ENCODE results near the gene GJD4. TPM values are rescaled to one million over a fixed set of nuclear protein-coding genes. Genes with fewer than 3 reads are reported as not detected.
A peak's percentile ranks its signal among the peaks of the same experiment; 100 is the strongest.

GJD4 gene
- total RNA-seq, 1 experiment from 2014 or later, result 0.08 TPM

DNA sequence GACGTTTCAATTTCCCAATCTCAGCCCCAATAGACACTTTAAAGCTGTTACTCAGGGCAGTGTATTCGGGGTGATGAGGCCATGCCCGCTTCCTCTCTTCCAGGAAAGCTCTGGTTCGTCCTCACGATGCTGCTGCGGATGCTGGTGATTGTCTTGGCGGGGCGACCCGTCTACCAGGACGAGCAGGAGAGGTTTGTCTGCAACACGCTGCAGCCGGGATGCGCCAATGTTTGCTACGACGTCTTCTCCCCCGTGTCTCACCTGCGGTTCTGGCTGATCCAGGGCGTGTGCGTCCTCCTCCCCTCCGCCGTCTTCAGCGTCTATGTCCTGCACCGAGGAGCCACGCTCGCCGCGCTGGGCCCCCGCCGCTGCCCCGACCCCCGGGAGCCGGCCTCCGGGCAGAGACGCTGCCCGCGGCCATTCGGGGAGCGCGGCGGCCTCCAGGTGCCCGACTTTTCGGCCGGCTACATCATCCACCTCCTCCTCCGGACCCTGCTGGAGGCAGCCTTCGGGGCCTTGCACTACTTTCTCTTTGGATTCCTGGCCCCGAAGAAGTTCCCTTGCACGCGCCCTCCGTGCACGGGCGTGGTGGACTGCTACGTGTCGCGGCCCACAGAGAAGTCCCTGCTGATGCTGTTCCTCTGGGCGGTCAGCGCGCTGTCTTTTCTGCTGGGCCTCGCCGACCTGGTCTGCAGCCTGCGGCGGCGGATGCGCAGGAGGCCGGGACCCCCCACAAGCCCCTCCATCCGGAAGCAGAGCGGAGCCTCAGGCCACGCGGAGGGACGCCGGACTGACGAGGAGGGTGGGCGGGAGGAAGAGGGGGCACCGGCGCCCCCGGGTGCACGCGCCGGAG, 2.6 kb downstream of the GJD4 start:
- in situ Hi-C loops (cut with HindIII; ENCODE audit: low pct_unique_long_range_greater_than_20kb, low sequenced_read_pairs), result no loop called here
- no peak for DNase-seq (ENCODE audit: low read depth, low spot score)

DNA sequence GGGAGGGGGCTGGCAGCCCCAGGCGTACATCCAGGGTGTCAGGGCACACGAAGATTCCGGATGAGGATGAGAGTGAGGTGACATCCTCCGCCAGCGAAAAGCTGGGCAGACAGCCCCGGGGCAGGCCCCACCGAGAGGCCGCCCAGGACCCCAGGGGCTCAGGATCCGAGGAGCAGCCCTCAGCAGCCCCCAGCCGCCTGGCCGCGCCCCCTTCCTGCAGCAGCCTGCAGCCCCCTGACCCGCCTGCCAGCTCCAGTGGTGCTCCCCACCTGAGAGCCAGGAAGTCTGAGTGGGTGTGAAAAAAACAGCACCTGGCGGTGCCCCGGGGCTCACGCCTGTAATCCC, 3.2 kb downstream of the GJD4 start:
- in situ Hi-C loops (cut with HindIII; ENCODE audit: low pct_unique_long_range_greater_than_20kb, low sequenced_read_pairs), result no loop called here
- DNase-seq (ENCODE audit: low read depth, low spot score), result no peak

DNA sequence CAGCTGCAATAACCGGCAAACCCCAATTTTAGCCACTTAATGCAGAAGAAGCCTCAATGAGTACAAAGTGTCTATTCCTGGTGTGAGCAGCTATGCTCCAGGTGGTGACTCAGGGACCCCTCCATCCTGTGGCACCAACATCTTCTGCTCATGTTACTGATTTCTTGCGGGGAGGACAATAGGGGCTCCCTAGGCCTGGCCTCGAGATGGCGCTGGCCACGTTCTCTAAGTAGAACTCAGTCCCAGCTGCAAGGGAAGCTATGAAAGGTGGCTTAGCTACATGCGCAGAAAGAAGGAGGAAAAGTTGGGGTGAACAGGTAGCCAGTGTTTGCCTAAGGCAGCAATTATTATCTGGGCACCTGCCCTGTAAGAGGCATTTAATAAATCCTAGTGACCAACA, 6.6 kb downstream of the GJD4 start:
- peak; percentile 27 for DNase-seq (ENCODE audit: low read depth, low spot score)

DNA sequence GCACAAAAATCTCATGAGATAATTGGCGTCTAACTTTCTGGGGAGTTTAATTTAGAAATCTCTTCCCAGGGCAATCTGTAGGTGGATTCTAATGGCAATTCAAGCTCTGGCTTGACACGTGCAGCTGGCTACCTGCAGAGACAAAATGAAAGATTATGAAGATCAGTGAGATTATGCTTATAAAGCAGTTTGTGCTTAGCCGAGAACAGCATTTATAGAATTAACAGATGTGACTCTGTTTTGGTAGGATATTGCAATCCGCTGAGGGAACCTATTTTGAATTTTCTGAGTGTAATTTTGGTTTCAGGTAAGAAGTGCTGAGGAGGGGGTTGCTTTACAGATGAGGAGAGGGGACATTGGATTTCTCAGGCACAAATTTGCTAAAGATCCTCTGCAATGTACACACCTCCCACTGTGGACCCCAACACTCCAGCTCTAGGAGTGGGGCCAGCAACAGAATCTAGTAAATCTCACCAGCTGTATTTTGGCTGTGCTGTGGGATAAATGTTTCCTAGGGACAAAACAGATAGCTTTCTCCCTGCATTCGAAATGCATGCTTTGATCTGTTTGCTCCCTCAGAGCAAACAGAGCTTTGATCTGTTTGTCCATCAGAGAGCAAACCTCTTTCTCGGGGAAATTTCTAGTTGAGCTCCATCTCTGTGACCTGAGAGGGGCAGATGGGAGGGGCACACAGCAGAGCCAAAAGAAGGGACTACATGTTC, 7.4 kb downstream of the GJD4 start:
- DNase-seq (ENCODE audit: low read depth, low spot score), result no peak
- in situ Hi-C loops (cut with HindIII; ENCODE audit: low pct_unique_long_range_greater_than_20kb, low sequenced_read_pairs), result no loop called here

More for the DNA sequence above, 6.6 kb downstream of the GJD4 start:
- in situ Hi-C loops (cut with HindIII; ENCODE audit: low pct_unique_long_range_greater_than_20kb, low sequenced_read_pairs), result no loop called here

DNA sequence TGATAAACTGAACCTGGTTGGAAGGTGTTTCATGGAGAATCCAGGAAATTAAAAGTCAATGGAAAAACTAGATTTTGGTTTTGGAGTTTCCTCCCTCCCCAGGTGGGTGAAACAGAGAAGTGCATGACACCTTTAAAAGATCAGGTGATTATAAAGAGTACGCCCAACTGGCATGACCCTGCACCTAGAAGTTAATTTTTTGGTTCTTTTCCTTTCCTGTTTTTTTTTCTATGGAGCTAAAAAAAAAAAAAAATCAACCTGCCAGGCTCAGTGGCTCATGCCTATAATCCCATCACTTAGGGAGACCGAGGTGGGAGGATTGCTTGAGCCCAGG, 7.9 kb downstream of the GJD4 start:
- DNase-seq (ENCODE audit: low read depth, low spot score), result no peak
- in situ Hi-C loops (cut with HindIII; ENCODE audit: low pct_unique_long_range_greater_than_20kb, low sequenced_read_pairs), result no loop called here

DNA sequence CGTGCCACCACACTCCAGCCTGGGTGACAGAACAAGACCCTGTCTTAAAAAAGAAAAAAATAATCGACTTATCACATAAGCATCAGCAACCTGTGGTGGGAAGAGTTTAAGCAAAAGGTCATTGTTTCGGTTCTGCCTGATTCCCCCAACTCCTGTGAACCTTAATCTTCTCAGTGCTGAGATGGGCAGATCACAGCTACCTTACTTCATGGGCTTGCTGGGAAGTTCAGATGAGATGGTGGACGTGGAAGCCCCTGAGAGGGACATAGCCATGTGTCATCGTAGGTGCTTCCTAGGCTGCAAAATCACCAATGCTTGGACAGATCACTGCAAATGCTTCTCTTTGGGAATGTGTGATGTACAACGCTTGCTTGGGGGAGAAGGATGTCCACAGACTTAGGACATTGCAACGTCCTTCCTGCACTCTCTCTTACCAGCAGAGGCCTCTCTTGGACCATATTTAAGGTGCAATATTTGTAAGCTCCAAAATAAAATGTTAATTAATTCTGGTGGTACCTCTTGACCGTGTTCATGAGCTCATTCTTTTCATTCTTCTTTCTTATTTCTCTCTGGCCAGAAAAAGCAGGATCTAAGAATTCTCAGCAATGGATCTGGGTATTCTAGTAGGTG, 8.6 kb downstream of the GJD4 start:
- in situ Hi-C loops (cut with HindIII; ENCODE audit: low pct_unique_long_range_greater_than_20kb, low sequenced_read_pairs), result no loop called here
- DNase-seq (ENCODE audit: low read depth, low spot score), result peak; percentile 39

DNA sequence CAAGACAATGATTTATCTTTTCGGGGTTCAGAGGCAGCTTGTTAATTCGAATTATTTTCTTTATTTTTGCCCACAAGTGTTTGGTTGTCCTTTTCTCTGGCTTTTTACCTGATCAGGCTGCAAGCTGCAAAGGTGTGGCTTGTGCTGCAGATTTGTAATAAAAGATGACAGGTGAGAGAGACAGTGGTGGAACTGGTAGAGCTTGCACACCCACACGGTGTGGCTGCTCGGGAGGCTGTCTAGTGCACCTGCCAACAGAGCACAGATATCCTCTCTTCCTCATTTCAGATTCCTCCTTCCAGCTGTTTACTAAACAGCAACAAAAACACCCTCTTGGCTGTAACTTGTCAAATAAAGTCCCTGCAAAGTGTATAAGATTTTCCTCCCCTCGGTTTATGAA, 9.2 kb downstream of the GJD4 start:
- in situ Hi-C loops (cut with HindIII; ENCODE audit: low pct_unique_long_range_greater_than_20kb, low sequenced_read_pairs), result no loop called here
- DNase-seq (ENCODE audit: low read depth, low spot score), result no peak

DNA sequence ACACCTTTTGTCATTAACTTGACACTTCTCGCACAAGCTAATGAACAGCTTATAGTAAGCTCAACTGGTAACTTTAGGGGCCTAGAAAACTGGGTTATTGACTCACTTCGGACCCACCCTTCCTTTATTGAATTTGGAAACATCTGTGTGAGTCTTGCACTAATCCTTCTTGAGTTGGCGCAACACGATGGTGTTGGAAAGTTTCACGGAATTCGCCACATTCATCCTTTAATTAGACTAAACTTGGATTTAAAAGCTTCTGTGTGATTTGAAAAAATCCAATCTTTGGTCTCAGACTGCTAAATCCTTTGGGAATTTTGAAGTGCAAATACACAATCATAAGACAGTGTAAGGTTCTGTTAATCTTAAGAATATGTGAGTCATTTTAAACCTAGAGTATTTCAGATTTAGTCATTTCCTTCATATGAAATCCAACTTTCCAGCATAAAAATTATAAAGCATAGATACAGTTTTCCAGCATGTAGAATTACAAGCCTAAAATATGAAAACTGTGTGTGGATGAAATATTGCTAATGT, 21.9 kb downstream of the GJD4 start:
- no peak for DNase-seq (ENCODE audit: low read depth, low spot score)
- in situ Hi-C loops (cut with HindIII; ENCODE audit: low pct_unique_long_range_greater_than_20kb, low sequenced_read_pairs), result no loop called here

DNA sequence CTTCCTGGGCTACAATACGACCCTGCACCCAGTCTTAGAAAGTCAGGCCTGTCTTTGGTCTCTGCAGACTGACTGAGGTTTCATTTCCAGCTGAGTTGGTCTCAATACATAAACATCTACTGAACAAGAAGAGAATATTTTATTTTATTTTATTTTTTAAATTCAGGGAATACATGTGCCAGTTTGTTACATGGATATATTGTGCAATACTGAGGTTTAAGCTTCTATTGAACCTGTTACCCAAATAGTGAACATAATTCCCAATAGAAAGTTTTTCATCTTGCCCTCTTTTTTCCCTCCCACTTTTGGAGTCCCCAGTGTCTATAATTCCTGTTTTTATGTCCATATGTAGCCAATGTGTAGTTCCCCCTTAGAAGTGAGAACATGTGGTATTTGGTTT, 26.3 kb downstream of the GJD4 start:
- in situ Hi-C loops (cut with HindIII; ENCODE audit: low pct_unique_long_range_greater_than_20kb, low sequenced_read_pairs), result no loop called here

DNA sequence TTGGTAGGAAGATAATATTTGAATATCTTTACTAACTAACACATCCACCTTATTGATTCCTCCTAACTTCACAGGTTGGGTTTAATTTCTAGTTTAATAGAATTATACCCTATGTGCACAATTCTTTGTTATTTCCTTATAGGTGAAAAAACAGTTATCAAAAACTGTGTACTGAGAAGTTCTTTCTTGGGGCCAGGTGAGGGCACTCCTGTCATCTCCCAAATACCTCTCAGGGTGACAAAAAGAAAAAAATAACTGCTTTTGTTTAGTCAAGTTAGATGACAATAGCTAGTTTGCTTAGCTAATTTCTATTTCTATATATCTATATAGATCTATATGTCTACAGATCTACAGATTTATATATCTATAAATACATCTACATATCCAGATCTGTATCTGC, 26.9 kb downstream of the GJD4 start:
- in situ Hi-C loops (cut with HindIII; ENCODE audit: low pct_unique_long_range_greater_than_20kb, low sequenced_read_pairs), result no loop called here
- no peak for DNase-seq (ENCODE audit: low read depth, low spot score)

More for the DNA sequence above, 26.3 kb downstream of the GJD4 start:
- no peak for DNase-seq (ENCODE audit: low read depth, low spot score)

DNA sequence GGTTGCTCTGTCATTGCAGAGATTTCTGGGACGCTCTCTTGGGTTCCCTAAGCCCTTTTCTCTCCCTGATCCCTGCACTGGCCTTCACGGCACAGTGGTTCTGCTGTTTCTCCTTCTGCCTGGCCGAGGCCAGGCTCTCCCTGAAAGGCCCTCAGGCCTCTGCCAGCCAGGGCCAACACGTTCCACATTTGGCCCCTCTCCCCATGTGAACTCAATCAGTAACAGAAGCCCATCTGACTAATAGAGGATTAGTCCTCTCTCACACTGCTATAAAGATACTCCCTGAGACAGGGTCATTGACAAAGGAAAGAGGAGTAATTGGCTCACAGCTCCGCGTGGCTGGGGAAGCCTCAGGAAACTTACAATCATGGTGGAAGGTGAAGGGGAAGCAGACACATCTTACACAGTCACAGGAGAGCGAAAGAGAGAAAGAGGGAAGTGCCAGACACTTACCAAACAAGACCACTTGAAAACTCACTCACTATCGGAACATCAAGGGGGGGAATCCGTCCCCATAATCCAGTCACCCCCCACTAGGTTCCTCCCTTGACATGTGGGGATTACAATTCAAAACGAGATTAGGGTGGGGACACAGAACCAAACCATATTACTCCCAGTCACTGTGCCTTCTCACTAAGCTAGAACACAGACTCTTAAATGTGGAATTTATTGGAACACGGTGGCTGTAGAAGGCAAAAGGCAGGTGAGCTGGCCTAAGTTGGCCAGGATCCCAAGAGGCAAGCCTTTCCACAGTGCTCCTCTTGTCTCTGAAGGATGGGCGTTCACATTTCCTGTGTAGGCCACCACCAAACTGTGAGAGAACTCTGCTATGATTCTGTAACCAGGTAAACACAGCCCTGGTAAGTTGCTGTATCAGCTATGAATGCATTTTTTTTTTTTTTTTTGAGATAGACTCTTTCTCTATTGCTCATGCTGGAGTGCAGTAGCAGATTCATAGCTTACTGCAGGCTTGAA, 28.2 kb downstream of the GJD4 start:
- DNase-seq (ENCODE audit: low read depth, low spot score), result no peak
- in situ Hi-C loops (cut with HindIII; ENCODE audit: low pct_unique_long_range_greater_than_20kb, low sequenced_read_pairs), result no loop called here

DNA sequence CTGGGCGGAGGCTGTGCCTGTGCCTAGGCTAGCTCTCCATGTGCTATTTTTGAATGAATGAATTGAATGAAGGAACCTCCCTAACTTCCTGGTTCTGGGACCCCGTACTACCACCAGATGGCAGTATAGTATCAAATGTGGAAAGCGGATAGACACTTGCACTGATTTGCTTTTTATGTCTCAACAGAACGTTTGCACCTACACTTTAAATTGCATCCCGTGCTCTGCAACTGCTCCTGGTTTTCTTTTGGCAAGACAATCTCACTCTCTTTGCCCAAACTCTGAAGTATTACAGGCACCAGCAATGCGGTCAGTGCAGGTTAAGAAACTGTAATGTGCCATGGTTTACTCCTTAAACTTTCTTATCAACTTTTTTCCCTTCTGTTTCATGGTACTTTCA, 30.4 kb downstream of the GJD4 start:
- in situ Hi-C loops (cut with HindIII; ENCODE audit: low pct_unique_long_range_greater_than_20kb, low sequenced_read_pairs), result no loop called here
- DNase-seq (ENCODE audit: low read depth, low spot score), result peak; percentile 74

DNA sequence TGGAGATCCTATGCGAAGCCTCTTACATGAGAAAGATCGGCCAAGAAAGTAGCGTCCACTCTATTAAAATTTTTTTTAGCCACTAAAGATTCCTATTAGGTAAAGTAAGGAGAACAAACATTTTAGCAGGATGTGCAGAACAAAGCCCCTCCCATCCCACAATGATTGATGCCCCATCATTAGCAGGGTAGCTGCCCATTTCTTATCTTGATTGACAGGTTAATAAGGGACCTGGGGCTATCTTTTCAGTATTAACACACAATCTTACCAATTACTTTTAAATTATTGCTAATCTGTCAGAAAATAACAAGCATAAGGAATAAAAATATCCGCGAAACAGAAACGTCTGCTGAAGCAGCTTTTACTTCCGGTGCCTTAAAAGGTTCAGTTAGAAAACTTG, 31.8 kb downstream of the GJD4 start:
- in situ Hi-C loops (cut with HindIII; ENCODE audit: low pct_unique_long_range_greater_than_20kb, low sequenced_read_pairs), result no loop called here

DNA sequence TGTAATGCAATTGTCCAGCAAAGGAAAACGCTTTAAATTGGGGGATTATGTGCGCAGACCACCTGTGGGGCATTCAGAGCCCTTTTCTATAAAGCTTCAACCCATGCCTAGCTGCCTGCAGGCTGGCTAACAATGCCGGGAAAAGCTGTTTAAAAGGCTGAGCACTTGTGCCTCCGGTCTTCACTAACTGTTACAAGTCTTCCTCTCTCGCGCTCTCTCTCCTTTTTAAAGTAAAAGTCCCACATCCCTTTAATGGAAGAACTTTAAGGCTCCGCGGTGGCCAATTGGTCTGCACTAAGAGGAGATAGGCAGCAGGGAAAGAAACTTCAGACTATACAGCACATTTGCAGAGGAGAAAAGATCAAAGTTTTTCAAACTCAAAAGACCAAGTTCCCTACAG, 32.3 kb downstream of the GJD4 start:
- DNase-seq (ENCODE audit: low read depth, low spot score), result no peak
- in situ Hi-C loops (cut with HindIII; ENCODE audit: low pct_unique_long_range_greater_than_20kb, low sequenced_read_pairs), result no loop called here

More for the DNA sequence above, 31.8 kb downstream of the GJD4 start:
- no peak for DNase-seq (ENCODE audit: low read depth, low spot score)

DNA sequence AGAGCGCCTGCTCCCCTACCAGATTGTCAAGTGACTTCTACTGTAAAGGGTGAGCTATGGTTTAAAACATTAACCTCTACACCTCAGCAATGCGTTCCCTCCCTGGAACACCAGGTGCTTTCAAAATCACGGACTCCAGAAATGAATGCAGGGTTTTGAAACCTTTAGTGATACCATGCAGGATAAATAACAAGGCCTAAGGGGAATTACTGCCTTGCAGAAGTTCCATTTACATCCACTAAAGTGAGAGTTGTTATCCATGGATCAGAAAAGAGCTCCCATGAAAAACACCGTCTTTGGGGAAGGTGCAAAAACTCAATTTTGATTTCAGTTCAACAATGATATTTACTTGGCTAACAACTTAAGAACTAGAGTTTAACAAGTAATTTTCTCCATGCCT, 33.0 kb downstream of the GJD4 start:
- no peak for DNase-seq (ENCODE audit: low read depth, low spot score)
- in situ Hi-C loops (cut with HindIII; ENCODE audit: low pct_unique_long_range_greater_than_20kb, low sequenced_read_pairs), result no loop called here

DNA sequence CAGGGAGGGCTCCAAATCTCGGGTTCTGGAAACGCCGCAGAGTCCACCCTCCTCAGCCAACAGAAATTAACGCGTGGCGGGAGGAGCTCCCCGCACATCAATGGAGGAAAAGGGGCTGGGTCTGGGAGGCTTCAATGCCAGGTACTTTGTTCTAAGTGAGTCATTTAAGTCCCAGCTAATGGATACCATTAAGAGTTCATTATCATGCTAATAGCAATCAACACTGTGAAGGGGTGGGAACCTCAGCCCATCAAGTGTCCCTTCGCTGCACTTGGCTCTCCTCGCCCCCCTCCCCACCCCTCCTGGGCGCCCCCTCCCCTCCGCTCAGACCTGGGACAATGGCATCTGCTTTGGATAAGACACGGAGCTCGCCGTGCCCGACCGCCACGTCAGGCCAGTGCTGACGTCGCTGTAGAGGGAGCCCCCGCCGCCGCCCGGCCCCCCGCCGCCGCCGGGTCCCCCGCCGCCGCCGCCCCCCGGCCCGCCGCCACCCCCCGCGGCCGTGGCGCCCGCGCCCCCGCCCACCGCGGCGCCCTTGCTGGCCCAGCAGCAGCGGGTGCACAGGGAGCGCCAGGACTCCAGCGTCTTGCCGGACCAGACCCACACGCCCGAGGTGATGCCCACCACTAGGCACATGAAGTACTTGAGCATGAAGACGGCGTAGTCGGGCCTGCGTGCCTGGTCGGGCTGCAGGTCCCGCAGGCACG, 34.0 kb downstream of the GJD4 start:
- no peak for DNase-seq (ENCODE audit: low read depth, low spot score)
- in situ Hi-C loops (cut with HindIII; ENCODE audit: low pct_unique_long_range_greater_than_20kb, low sequenced_read_pairs), result no loop called here
